Measurements from ENCODE around the gene INPP5A.
"Not testable (repeated sequence)": the region's sequence is repeated elsewhere in the genome, so short reads cannot be mapped to it uniquely, and the experiment has no call there.

Gene INPP5A

GRCh38 chr10:132810807-132811700, 273.5 kb downstream of the INPP5A start:
- no peak for DNase-seq

- DNase-seq, result no peak
Measured at GRCh38 chr10:132811891-132812481, 274.4 kb downstream of the INPP5A start.

GRCh38 chr10:132812520-132812919, 274.9 kb downstream of the INPP5A start:
- no peak for DNase-seq

- DNase-seq, result no peak
Measured at GRCh38 chr10:132813001-132813401, 275.4 kb downstream of the INPP5A start.

DNA sequence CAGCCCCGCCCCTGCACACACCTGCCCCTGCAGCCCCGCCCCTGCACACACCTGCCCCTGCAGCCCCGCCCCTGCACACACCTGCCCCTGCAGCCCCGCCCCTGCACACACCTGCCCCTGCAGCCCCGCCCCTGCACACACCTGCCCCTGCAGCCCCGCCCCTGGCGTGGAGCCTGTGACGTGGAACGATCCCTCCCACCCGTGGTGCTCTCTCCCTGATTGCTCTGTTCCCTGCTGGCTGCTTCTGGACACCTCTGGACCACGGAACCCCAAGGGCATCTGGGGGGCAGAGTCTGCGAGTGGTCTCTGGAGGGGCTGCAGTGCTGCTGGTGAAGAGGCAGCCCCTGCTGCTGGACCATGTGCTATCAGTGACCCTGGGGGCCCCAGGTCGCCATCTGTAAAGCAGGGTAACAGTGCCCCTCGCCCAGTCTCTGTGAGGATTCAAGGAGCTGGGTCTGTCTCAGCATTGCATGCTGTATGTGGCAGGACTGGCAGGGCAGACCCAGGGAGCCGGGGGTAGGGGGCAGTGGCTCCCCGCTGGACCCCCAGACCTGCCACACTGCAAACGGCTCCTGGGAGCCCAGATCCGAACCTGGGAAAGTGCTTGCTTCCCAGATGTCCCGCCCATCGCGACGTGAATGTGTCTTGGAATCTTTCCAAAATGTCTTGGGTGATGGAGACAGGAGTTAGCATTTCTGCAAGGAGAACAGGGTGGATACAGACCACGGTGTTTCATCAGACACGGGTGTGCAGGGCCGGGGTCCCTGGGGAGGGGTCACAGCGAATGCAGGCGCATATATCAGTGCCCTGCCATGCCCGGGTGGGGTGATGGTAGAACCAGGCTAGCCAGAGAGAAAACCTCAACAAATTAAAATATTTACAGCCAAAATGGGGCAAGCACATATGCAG, 276.2 kb downstream of the INPP5A start:
- no peak for DNase-seq

GRCh38 chr10:132814469-132814856, 276.9 kb downstream of the INPP5A start:
- no peak for DNase-seq

DNA sequence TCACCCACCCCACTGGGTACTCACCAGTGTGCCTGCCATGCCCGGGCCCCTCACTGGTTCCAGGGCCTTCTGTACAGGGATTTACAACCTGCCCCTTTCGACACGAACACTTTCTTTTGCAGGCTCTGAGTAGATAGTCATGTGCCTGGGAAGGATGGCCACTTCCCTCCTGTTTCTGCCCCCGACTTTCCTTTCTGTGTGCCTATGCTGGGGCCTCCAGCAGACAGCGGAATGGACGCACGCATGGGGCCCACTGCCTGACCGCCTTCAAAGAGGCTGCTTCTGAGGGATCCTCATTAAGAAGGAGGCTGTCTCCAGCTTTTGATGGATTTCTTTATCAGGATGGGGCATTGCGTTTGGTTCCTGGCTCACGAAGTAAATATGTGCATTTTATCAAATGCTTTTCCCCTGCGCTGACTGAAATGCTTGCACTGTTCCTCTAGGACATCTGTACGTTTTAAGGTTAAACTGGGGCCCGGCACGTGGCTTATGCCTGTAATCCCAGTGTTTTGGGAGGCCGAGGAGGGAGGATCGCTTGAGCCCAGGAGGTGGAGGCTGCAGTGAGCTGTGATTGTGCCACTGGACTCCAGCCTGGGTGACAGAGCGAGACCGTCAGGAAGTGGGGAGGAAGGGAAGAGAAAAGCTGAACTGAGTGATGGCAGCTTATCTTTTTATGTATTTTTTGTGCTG, 277.7 kb downstream of the INPP5A start:
- DNase-seq, result no peak

GRCh38 chr10:132816718-132817117, 279.1 kb downstream of the INPP5A start:
- no peak for DNase-seq

- DNase-seq, result no peak
Measured at GRCh38 chr10:132817701-132818211, 280.2 kb downstream of the INPP5A start.

GRCh38 chr10:132820056-132820455, 282.5 kb downstream of the INPP5A start:
- DNase-seq, result no peak

DNA sequence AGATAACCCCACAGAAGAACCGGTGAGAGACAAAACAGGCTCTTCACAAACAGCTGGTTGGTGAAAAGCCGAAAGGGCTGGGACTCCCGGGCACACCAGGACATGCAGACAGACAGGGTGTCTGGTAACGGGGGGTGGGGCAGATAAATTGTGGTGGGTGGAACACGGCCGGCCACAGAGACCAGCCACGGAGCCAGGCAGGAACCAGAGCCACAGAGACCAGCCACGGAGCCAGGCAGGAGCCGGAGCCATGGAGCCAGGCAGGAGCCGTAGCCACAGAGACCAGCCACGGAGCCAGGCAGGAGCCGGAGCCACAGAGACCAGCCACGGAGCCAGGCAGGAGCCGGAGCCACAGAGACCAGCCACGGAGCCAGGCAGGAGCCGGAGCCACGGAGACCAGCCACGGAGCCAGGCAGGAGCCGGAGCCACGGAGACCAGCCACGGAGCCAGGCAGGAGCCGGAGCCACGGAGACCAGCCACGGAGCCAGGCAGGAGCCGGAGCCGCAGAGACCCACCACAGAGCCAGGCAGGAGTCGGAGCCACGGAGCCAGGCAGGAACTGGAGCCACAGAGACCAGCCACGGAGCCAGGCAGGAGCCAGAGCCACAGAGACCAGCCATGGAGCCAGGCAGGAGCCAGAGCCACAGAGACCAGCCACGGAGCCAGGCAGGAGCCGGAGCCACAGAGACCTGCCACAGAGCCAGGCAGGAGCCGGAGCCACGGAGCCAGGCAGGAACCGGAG, 288.4 kb downstream of the INPP5A start:
- DNase-seq, result not testable (repeated sequence)

DNA sequence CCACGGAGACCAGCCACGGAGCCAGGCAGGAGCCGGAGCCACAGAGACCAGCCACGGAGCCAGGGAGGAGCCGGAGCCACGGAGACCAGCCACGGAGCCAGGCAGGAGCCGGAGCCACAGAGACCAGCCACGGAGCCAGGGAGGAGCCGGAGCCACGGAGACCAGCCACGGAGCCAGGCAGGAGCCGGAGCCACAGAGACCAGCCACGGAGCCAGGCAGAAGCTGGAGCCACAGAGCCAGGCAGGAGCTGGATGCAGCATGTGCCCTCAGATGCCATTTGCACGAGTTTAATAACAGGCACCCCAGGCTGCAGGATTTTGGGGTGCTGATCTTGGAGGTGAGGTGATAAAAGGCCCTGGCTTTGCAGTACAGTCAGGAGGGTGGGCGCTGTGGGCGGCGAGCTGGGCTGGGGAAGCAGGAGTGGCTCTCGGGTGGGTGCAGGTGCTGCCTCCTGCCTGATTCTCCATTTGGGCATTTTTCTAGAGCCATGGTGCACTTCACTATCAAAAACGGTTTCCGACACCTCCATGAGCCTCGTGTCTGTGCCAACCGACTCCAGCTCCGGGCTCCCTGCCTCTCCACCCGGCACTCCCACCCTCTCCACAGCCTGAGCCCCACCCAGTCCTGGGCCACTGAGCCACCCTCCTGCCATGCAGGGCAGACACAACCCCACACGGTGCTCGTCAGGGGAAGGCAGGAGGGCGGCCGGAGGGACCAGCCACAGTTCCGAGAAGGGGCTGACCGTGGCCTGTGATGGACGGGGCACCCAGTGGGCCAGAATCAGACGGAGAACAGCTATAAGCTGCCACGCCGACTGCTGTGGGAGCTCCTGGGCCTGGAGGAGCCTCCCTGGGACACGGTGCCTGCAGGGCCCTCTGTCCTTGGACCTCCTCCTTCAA, 289.2 kb downstream of the INPP5A start:
- no peak for DNase-seq

GRCh38 chr10:132827423-132827789, 289.8 kb downstream of the INPP5A start:
- no peak for DNase-seq

DNA sequence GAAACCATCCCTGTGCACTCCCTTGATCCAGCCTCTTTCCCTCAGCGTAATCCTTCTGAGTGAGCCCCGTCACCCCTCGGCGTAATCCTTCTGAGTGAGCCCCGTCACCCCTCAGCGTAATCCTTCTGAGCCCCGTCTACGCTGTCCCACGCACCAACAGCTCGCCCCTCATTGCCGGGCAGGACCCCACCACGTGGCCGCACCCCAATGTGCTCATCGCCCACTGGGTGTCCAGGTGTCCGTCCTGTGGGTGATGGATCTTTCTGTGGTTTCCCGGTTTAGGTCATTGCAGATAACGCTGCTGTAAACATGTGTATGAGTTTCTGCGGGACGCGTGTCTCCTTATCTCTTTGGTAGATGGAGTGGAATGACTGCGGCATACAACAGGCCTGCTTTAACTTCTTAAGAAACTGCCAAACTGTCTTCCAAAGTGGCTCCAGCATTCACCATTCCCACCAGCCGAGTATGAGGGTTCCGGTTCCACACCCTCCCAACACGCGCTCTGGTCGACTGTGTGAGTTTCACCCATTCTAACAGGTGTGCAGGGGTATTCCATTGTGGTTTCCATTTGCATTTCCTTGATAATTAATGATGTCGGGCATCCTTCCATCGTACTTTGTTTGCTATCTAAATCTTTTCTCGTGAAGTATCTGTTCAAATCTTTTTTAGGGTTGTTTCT, 290.4 kb downstream of the INPP5A start:
- no peak for DNase-seq

DNA sequence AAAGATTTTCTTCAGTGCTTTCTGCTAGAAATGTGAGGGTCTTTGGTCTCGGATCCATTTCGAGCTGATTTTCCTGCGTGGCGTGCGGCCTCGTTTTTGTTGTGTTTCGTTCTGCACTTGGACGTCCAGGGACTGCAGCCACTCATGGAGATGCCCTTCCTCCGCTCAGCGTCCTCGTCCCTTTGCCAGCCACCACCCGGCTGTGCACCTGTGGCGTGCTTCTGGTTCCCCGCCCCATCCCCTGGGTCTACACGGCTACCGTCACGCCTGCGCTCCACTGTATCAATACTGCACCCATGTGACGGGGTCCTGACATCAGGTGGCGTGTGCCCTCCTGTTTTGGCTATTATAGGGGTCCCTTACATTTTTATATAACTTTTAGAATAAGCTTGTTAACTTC, 291.1 kb downstream of the INPP5A start:
- DNase-seq, result no peak

GRCh38 chr10:132829403-132829802, 291.8 kb downstream of the INPP5A start:
- DNase-seq, result no peak

GRCh38 chr10:132832186-132832969, 294.8 kb downstream of the INPP5A start:
- DNase-seq, result no peak

Measured in fibroblast of skin of right quadriceps (primary cell).